Activated CD8-positive, alpha-beta T cell treated with anti-CD3 and anti-CD28 coated beads for 36 hours (primary cell): Measurements from ENCODE around the gene P3H2. TPM values are rescaled to one million over a fixed set of nuclear protein-coding genes. Genes with fewer than 3 reads are reported as not detected.
A peak's percentile ranks its signal among the peaks of the same experiment; 100 is the strongest.

Experiments used
- ATAC-seq: fragments of 200-7000 bp; cut with Tn5 transposase; one replicate; pipeline ENCODE4 v1.10.0; 2021; ENCODE audit warnings: mild to moderate bottlenecking, moderate library complexity
- CTCF ChIA-PET: fragments of 350-600 bp; sonication (Branson Sonifier 250); formaldehyde crosslinking; loops from one replicate; lab custom pipeline; 2021; ENCODE audit warnings: antibody characterized with exemption; lab: Charles Lee
- POLR2A ChIA-PET: fragments of 350-600 bp; sonication (Branson Sonifier 250); formaldehyde crosslinking; loops from one replicate; lab custom pipeline; 2021; ENCODE audit warnings: antibody characterized with exemption; lab: Charles Lee
- DNase-seq: peaks from one replicate; pipeline ENCODE4 v3.0.0-alpha.2; 2020
- H3K27ac Mint-ChIP-seq: one replicate; pipeline ENCODE4 v1.8.0; 2021; ENCODE audit warnings: mild to moderate bottlenecking, mixed read lengths
- H3K27me3 Mint-ChIP-seq: one replicate; pipeline ENCODE4 v1.8.0; 2021; ENCODE audit warnings: mixed read lengths
- H3K36me3 Mint-ChIP-seq: one replicate; pipeline ENCODE4 v1.8.0; 2021; ENCODE audit warnings: low read depth, mixed read lengths
- H3K4me1 Mint-ChIP-seq: one replicate; pipeline ENCODE4 v1.8.0; 2021; ENCODE audit warnings: low read depth, mixed read lengths
- H3K4me3 Mint-ChIP-seq: one replicate; pipeline ENCODE4 v1.8.0; 2021; ENCODE audit warnings: mild to moderate bottlenecking, moderate library complexity, mixed read lengths
- H3K9me3 Mint-ChIP-seq: one replicate; pipeline ENCODE4 v1.8.0; 2021; ENCODE audit warnings: mixed read lengths
- CTCF ChIP-seq: fragments of 200-600 bp; IDR thresholded peaks from one replicate; pipeline ENCODE4 v1.8.0; 2022; ENCODE audit warnings: antibody characterized with exemption, mild to moderate bottlenecking
- intact Hi-C: fragments of 100-400 bp; cut with micrococcal nuclease; formaldehyde crosslinking; loops from one replicate; pipeline ENCODE4 v1.10.0; 2022
- total RNA-seq, 2 experiments: library from RNA; stranded (reverse); gene quantifications; one replicate each; pipeline ENCODE4 v1.2.3, GENCODE V29; 2021

The P3H2 gene
- total RNA-seq, 2 experiments from 2014 or later: not detected

DNA sequence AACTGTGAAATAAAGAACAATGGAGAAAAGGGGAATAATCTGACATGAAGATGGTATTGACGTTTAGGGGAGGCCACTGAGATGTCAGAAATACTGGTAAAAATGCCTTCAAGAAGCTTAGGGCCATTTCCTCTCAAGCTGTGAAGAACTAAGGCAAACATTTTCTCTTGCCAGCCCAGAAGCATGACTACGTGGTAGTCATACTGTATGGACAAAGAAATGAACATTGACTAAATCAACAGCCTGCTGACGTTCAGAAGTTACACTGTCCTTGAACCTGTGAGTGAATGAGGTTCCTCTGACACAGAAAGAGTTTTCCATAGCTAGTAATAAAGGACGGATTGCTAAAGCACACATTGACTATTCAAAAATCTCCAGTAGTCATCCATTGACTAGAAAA is 121.0 kb downstream of the P3H2 start:
- Mint-ChIP-seq H3K4me1 (no peaks in the 10 kb centered on the region), H3K9me3 (no peaks in the 10 kb centered on the region), H3K27me3 (peaks cover 19% of the 10 kb centered on the region), H3K4me3 (no peak overlapping the region), H3K36me3 (no peaks in the 10 kb centered on the region), H3K27ac (no peak overlapping the region)
- DNase-seq: no peak
- TF ChIP-seq CTCF: no peak
- CTCF ChIA-PET: interaction anchor here (0.9 to 1.3 kb wide), 2 partner anchors 33 to 202 kb away, joined by 3 to 4 read pairs; no protein-coding TSS in a partner anchor
- POLR2A ChIA-PET: no interaction called here
- ATAC-seq: no peak
- intact Hi-C loops: no loop called here

- Mint-ChIP-seq H3K27me3 (peaks cover 23% of the 10 kb centered on the region), H3K4me1 (no peaks in the 10 kb centered on the region), H3K4me3 (no peak overlapping the region), H3K9me3 (no peaks in the 10 kb centered on the region), H3K27ac (no peak overlapping the region), H3K36me3 (no peaks in the 10 kb centered on the region)
- DNase-seq (peak; percentile 3), ATAC-seq (no peak)
- POLR2A ChIA-PET: interaction anchor here (0.6 kb wide), 1 partner anchor 212 kb away, joined by 3 read pairs; no protein-coding TSS in a partner anchor
- no peak for TF ChIP-seq CTCF
- CTCF ChIA-PET: no interaction called here
- intact Hi-C loops: no loop called here
These were observed 125.6 kb downstream of the P3H2 start for GRCh38 chr3:189995129-189995528.

- ChIA-PET CTCF (no interaction called here), POLR2A (no interaction called here)
- intact Hi-C loops: no loop called here
These were observed 129.9 kb downstream of the P3H2 start for GRCh38 chr3:189990826-189991225.

GRCh38 chr3:189988854-189989253 is 131.8 kb downstream of the P3H2 start:
- Mint-ChIP-seq H3K27ac (no peak overlapping the region), H3K4me3 (no peak overlapping the region), H3K27me3 (peaks cover 25% of the 10 kb centered on the region), H3K4me1 (no peaks in the 10 kb centered on the region), H3K36me3 (no peaks in the 10 kb centered on the region), H3K9me3 (no peaks in the 10 kb centered on the region)
- ChIA-PET CTCF (interaction anchor here (1.2 kb wide), 1 partner anchor 27 kb away, joined by 3 read pairs; no protein-coding TSS in a partner anchor), POLR2A (no interaction called here)
- no peak for TF ChIP-seq CTCF
- intact Hi-C loops: no loop called here
- ATAC-seq (no peak), DNase-seq (no peak)

More at GRCh38 chr3:189990826-189991225, 129.9 kb downstream of the P3H2 start:
- Mint-ChIP-seq H3K36me3 (no peaks in the 10 kb centered on the region), H3K27ac (no peak overlapping the region), H3K4me3 (no peak overlapping the region), H3K27me3 (peaks cover 30% of the 10 kb centered on the region), H3K9me3 (no peaks in the 10 kb centered on the region), H3K4me1 (no peaks in the 10 kb centered on the region)
- DNase-seq: no peak
- no peak for TF ChIP-seq CTCF
- no peak for ATAC-seq

GRCh38 chr3:189988322-189988721 is 132.4 kb downstream of the P3H2 start:
- ChIA-PET POLR2A (no interaction called here), CTCF (interaction anchor here (1.2 kb wide), 1 partner anchor 27 kb away, joined by 3 read pairs; no protein-coding TSS in a partner anchor)
- no peaks in the 10 kb centered on the region for H3K4me1 Mint-ChIP-seq
- ATAC-seq: no peak
- H3K36me3 Mint-ChIP-seq: no peaks in the 10 kb centered on the region
- no peaks in the 10 kb centered on the region for H3K9me3 Mint-ChIP-seq
- no peak overlapping the region for H3K27ac Mint-ChIP-seq
- peaks cover 26% of the 10 kb centered on the region for H3K27me3 Mint-ChIP-seq
- H3K4me3 Mint-ChIP-seq: no peak overlapping the region
- intact Hi-C loops: no loop called here
- DNase-seq: no peak
- TF ChIP-seq CTCF: no peak
